Measurements from ENCODE around the gene SLC25A34. TPM values are rescaled to one million over a fixed set of nuclear protein-coding genes. Genes with fewer than 3 reads are reported as not detected.

The SLC25A34 gene
- total RNA-seq, 1 donor from 2014 or later: 3.3 TPM

DNA sequence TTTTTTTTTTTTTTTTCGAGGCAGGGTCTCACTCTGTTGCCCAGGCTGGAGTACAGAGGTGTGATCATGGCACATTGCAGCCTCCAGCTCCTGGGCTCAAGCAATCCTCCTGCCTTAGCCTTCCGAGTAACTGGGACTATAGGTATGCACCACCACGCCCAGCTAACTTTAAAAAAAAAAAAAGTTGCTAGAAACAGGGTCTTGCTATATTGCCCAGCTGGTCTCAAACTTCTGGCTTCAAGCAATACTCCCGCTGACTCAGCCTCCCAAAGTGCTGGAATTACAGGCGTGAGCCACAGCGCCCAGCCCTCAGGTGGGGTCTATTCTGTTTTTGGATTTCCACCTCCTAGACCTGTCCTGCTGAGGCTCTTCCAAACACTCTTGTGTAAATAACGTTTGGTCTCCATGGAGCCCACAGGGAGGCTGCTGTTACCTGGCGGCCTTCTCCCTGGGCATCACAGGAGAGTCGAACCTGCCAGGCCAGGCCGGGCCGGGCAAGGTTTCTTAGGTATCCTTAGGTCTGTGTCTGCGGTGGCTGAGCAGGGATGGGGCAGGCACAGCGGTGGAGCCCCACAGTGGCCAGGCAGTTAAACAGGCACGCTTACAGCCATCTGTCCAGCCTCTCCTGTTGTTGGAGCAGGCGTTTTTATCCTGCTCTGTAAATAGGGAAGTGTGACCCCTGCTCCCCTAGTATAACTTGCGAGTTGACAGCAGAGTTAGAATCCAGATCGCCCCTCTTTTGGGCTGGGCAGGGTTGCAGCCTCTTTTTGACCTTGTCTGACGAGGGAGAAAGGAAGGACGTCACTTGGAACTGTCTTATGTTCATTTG, 33.1 kb upstream of the SLC25A34 start:
- Mint-ChIP-seq H3K27ac (ENCODE audit: unreplicated experiment) (no peak overlapping the region), H3K27me3 (ENCODE audit: low read depth) (no peaks in the 10 kb centered on the region), H3K4me1 (peaks cover 6% of the 10 kb centered on the region), H3K9me3 (no peaks in the 10 kb centered on the region), H3K4me3 (no peak overlapping the region), H3K36me3 (ENCODE audit: low read depth) (peaks cover 2% of the 10 kb centered on the region)
- TF ChIP-seq, protein P1, sequence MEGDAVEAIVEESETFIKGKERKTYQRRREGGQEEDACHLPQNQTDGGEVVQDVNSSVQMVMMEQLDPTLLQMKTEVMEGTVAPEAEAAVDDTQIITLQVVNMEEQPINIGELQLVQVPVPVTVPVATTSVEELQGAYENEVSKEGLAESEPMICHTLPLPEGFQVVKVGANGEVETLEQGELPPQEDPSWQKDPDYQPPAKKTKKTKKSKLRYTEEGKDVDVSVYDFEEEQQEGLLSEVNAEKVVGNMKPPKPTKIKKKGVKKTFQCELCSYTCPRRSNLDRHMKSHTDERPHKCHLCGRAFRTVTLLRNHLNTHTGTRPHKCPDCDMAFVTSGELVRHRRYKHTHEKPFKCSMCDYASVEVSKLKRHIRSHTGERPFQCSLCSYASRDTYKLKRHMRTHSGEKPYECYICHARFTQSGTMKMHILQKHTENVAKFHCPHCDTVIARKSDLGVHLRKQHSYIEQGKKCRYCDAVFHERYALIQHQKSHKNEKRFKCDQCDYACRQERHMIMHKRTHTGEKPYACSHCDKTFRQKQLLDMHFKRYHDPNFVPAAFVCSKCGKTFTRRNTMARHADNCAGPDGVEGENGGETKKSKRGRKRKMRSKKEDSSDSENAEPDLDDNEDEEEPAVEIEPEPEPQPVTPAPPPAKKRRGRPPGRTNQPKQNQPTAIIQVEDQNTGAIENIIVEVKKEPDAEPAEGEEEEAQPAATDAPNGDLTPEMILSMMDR (conservative IDR thresholded peaks at IDR 0.05): no peak
- DNase-seq (ENCODE audit: low read depth, low spot score): no peak

DNA sequence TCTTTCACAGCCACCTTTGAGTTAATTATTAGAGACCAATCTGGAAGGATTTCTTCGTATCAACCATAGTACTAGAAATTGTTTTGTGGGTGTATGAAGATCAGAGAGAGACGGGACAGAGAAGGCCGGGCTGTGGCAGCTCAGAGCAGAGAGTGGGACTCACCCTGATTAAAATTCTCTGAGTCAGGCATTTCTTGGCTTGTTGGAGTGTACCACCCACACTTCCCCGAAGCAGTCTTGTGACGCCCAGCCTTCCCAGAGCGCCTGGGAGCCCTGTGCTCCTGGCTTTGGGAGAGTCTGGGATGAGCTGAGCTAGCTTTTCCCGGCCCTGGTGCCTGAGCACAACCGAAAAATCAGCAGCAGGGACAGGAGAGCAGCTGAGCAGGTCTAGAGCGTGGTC, 32.5 kb upstream of the SLC25A34 start:
- Mint-ChIP-seq H3K27ac (ENCODE audit: unreplicated experiment) (peak overlapping the region; percentile 6), H3K4me3 (no peak overlapping the region), H3K4me1 (peaks cover 6% of the 10 kb centered on the region), H3K27me3 (ENCODE audit: low read depth) (no peaks in the 10 kb centered on the region), H3K36me3 (ENCODE audit: low read depth) (peaks cover 2% of the 10 kb centered on the region), H3K9me3 (no peaks in the 10 kb centered on the region)
- no peak for DNase-seq (ENCODE audit: low read depth, low spot score)
- TF ChIP-seq, protein P1 (conservative IDR thresholded peaks at IDR 0.05): no peak

- no peaks in the 10 kb centered on the region for H3K36me3 Mint-ChIP-seq (ENCODE audit: low read depth)
- H3K4me1 Mint-ChIP-seq: peaks cover 6% of the 10 kb centered on the region
- H3K4me3 Mint-ChIP-seq: no peak overlapping the region
- TF ChIP-seq, protein P1 (conservative IDR thresholded peaks at IDR 0.05): no peak
- no peaks in the 10 kb centered on the region for H3K27me3 Mint-ChIP-seq (ENCODE audit: low read depth)
- no peak overlapping the region for H3K27ac Mint-ChIP-seq (ENCODE audit: unreplicated experiment)
- no peaks in the 10 kb centered on the region for H3K9me3 Mint-ChIP-seq
- DNase-seq (ENCODE audit: low read depth, low spot score): no peak
Observed at GRCh38 chr1:15704526-15705183, 31.4 kb upstream of the SLC25A34 start.

DNA sequence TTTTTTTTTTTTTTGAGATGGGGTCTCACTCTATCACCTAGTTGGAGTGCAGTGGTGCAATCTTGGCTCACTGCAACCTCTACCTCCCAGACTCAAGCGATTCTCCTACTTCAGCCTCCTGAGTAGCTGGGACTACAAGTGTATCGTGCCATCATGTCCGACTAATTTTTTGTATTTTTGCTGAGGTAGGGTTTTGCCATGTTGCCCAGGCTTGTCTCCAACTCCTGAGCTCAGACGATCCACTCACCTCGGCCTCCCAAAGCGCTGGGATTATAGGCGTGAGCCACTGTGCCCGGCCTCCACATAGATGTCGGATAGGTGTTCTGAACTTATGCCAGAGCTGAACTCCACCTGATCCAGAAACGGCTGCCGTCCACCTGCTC, 30.9 kb upstream of the SLC25A34 start:
- H3K27me3 Mint-ChIP-seq (ENCODE audit: low read depth): no peaks in the 10 kb centered on the region
- H3K4me3 Mint-ChIP-seq: no peak overlapping the region
- H3K27ac Mint-ChIP-seq (ENCODE audit: unreplicated experiment): no peak overlapping the region
- no peaks in the 10 kb centered on the region for H3K9me3 Mint-ChIP-seq
- H3K4me1 Mint-ChIP-seq: peaks cover 6% of the 10 kb centered on the region
- TF ChIP-seq, protein P1 (conservative IDR thresholded peaks at IDR 0.05): no peak
- H3K36me3 Mint-ChIP-seq (ENCODE audit: low read depth): no peaks in the 10 kb centered on the region
- DNase-seq (ENCODE audit: low read depth, low spot score): no peak

GRCh38 chr1:15706751-15707150, 29.3 kb upstream of the SLC25A34 start:
- H3K36me3 Mint-ChIP-seq (ENCODE audit: low read depth): no peaks in the 10 kb centered on the region
- H3K27ac Mint-ChIP-seq (ENCODE audit: unreplicated experiment): peak overlapping the region; percentile 80
- no peaks in the 10 kb centered on the region for H3K9me3 Mint-ChIP-seq
- DNase-seq (ENCODE audit: low read depth, low spot score): no peak
- peaks cover 6% of the 10 kb centered on the region for H3K4me1 Mint-ChIP-seq
- no peak overlapping the region for H3K4me3 Mint-ChIP-seq
- TF ChIP-seq, protein P1 (conservative IDR thresholded peaks at IDR 0.05): no peak
- H3K27me3 Mint-ChIP-seq (ENCODE audit: low read depth): no peaks in the 10 kb centered on the region

All from neural crest cell (in vitro differentiated cells).